ENCODE data around the gene SLC25A21.

SLC25A21 gene

GRCh38 chr14:36948157-36948859 is 224.1 kb downstream of the SLC25A21 start:
- no peak overlapping the region for H3K4me3 ChIP-seq (ENCODE audit: low read depth, low read length)

GRCh38 chr14:36947362-36947761 is 225.0 kb downstream of the SLC25A21 start:
- H3K4me3 ChIP-seq (ENCODE audit: low read depth, low read length), result no peak overlapping the region

- H3K4me3 ChIP-seq (ENCODE audit: low read depth, low read length), result no peak overlapping the region
These were observed 225.5 kb downstream of the SLC25A21 start for GRCh38 chr14:36946872-36947271.

- H3K4me3 ChIP-seq (ENCODE audit: low read depth, low read length), result no peak overlapping the region
These were observed 227.9 kb downstream of the SLC25A21 start for GRCh38 chr14:36944307-36945010.

DNA sequence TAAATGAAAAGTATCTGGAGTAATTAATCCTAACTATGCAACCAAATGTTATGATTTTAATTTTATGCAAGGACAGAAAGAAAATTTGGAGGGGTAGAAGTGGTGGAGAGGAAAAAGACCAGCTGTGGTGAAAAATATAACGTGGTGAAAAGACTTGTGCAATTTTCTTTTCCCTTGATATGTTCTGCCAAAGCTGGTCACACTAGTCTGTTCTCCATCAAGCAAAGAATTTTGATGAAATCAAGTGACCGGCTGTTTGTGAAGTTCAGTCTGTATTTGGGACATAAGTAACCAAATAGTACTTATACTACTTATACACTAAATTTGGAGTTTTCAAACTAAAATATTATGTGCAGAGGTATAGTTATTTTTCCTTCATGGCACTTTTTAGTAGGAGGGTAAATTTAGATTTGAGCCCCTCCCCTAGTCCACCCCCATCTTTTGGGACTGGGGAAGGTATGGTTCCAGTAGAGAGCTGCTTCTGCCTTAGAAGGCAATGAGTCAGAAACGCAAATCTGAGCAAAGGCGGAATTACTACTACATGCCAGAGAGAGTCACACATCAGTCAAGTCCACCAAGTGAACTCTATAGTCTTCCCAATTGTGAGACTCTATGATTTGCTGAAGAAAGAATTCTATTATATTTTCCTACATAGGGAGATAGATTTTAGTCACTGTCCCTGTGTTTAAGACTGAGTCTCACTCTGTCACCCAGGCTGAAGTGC is 229.7 kb downstream of the SLC25A21 start:
- H3K4me3 ChIP-seq (ENCODE audit: low read depth, low read length), result no peak overlapping the region

GRCh38 chr14:36941783-36942521 is 230.5 kb downstream of the SLC25A21 start:
- no peak overlapping the region for H3K4me3 ChIP-seq (ENCODE audit: low read depth, low read length)

DNA sequence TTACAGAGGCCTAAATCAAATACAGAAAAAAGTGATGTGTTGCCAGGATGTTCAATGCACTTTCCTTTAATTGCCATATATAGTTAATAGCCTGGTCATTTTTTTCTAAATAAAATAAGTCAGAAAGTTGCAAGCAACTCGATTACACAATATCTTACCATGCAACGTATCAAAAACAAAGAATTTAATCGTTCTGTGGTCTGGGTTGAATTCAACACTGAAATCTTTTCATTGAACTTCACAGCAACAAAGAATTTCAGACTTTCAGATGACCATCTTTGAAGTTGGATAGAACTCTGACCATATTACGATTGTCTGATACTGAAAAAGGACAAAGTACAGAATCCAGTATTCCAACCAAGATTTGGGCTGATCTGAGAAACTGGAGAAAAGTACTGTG is 231.9 kb downstream of the SLC25A21 start:
- H3K4me3 ChIP-seq (ENCODE audit: low read depth, low read length), result no peak overlapping the region

- no peak overlapping the region for H3K4me3 ChIP-seq (ENCODE audit: low read depth, low read length)
These were observed 233.1 kb downstream of the SLC25A21 start for GRCh38 chr14:36939265-36939664.

GRCh38 chr14:36938678-36939077 is 233.7 kb downstream of the SLC25A21 start:
- H3K4me3 ChIP-seq (ENCODE audit: low read depth, low read length), result no peak overlapping the region

- no peak overlapping the region for H3K4me3 ChIP-seq (ENCODE audit: low read depth, low read length)
These were observed 236.3 kb downstream of the SLC25A21 start for GRCh38 chr14:36935976-36936678.

GRCh38 chr14:36934304-36934703 is 238.1 kb downstream of the SLC25A21 start:
- H3K4me3 ChIP-seq (ENCODE audit: low read depth, low read length), result no peak overlapping the region

GRCh38 chr14:36931791-36932190 is 240.6 kb downstream of the SLC25A21 start:
- H3K4me3 ChIP-seq (ENCODE audit: low read depth, low read length), result no peak overlapping the region

- H3K4me3 ChIP-seq (ENCODE audit: low read depth, low read length), result no peak overlapping the region
These were observed 244.0 kb downstream of the SLC25A21 start for GRCh38 chr14:36928432-36928831.

GRCh38 chr14:36925094-36925493 is 247.3 kb downstream of the SLC25A21 start:
- no peak overlapping the region for H3K4me3 ChIP-seq (ENCODE audit: low read depth, low read length)

DNA sequence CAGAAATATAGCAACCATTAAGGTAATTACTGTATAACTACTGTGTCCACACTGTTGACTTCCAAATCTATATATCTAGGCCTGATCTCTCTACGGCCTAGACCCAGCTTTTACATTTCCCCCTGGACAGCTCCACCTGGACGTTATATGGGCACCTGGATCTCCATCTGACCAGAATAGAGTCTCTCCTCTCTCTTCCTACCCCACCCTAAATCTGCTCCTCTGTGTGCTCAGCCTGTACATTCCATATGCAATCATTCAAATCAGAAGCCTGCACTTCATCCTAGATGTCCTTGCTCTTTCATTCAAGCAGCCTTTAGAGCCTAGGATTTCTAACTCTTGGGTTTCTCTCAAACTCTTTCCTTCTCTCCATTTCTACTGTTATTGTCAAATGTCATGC is 255.7 kb downstream of the SLC25A21 start:
- no peak overlapping the region for H3K4me3 ChIP-seq (ENCODE audit: low read depth, low read length)

DNA sequence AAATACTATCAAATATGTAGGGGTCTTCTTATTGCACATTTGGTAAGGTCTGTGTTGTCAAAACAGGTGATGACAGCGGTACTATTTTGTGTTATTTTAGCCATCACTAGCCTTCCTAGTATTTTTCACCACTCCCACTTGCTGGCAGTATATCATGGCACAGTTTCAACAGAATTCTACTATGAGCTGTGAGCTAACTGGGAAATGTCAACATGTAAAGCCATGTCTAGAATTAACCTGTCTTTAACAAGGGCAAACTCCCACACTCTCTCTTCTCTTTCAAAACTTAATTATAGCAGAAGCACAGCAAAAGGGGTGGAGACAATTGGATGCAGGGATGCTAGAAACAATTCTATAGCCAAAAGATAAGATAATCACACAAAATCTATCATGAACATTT is 257.3 kb downstream of the SLC25A21 start:
- H3K4me3 ChIP-seq (ENCODE audit: low read depth, low read length), result no peak overlapping the region

- H3K4me3 ChIP-seq (ENCODE audit: low read depth, low read length), result no peak overlapping the region
These were observed 261.8 kb downstream of the SLC25A21 start for GRCh38 chr14:36910578-36910977.

- no peak overlapping the region for H3K4me3 ChIP-seq (ENCODE audit: low read depth, low read length)
These were observed 267.0 kb downstream of the SLC25A21 start for GRCh38 chr14:36905272-36905888.

DNA sequence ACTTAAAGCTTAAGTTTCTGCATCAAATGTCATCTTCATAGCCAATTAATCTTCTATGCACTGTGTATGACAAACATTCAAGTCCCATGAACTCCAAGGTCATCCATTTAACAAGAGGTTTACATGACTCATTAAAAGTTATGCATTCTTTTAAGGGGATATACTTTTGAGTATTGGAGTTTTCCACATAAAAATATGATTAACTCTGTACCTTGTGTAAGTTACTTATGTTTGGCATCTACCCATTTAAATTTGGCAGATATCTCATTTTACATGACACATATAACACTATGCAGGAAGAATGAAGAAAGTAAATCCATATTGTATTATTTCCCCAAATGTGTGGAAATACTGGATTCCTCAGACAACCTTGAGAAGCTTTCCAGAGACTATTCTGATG is 270.5 kb downstream of the SLC25A21 start:
- H3K4me3 ChIP-seq (ENCODE audit: low read depth, low read length), result no peak overlapping the region

DNA sequence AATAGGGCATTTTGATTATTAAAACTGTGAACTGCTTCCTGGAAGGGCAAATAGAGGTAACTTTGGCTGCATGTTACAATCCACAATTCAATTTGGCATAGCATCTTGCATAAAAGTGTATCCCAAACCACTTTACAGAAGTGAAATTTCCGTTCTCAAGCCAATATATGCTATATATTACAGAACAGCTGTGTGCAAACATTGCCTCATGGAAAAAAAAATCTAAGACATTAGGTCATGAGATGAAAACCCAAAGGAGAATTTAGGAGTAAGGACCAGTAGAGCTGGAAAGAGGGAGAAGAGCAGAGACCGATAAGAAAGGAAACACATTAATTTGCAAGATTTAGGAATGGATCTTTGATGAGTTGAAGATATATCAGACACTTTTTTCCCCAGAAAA is 271.6 kb downstream of the SLC25A21 start:
- no peak overlapping the region for H3K4me3 ChIP-seq (ENCODE audit: low read depth, low read length)

Measured in iPS-11a (cell line).